Smooth muscle cell of the brain vasculature (primary cell): ENCODE data around the gene FN1.

Experiments used
- DNase-seq: peaks from one replicate; pipeline ENCODE4 v3.0.0-alpha.2; 2012; ENCODE audit warnings: low read depth, low spot score

Gene FN1

GRCh38 chr2:215435870-215436704, at the start of gene FN1:
Gene FN1 (minus strand): TSS chr2:215436068. CDS start chr2:215435802, 266 bp downstream.
- DNase-seq, result peak; percentile 95

GRCh38 chr2:215485032-215485431, 49.2 kb upstream of the FN1 start:
- DNase-seq, result no peak

GRCh38 chr2:215484570-215484969, 48.7 kb upstream of the FN1 start:
- DNase-seq, result no peak

GRCh38 chr2:215483431-215483830, 47.6 kb upstream of the FN1 start:
- DNase-seq, result no peak

GRCh38 chr2:215479536-215480240, 43.8 kb upstream of the FN1 start:
- no peak for DNase-seq

GRCh38 chr2:215479121-215479520, 43.3 kb upstream of the FN1 start:
- DNase-seq, result no peak

GRCh38 chr2:215476424-215476823, 40.6 kb upstream of the FN1 start:
- DNase-seq, result no peak

GRCh38 chr2:215466097-215466909, 30.4 kb upstream of the FN1 start:
- no peak for DNase-seq

- no peak for DNase-seq
These were observed 29.4 kb upstream of the FN1 start for GRCh38 chr2:215465256-215465655.

GRCh38 chr2:215461836-215462532, 26.1 kb upstream of the FN1 start:
- DNase-seq, result no peak

- peak; percentile 51 for DNase-seq
These were observed 25.0 kb upstream of the FN1 start for GRCh38 chr2:215460682-215461382.

- DNase-seq, result no peak
These were observed 20.1 kb upstream of the FN1 start for GRCh38 chr2:215455958-215456357.

GRCh38 chr2:215454519-215455246, 18.8 kb upstream of the FN1 start:
- DNase-seq, result no peak

GRCh38 chr2:215452725-215453124, 16.9 kb upstream of the FN1 start:
- no peak for DNase-seq

GRCh38 chr2:215451012-215451756, 15.3 kb upstream of the FN1 start:
- no peak for DNase-seq

- DNase-seq, result no peak
These were observed 14.5 kb upstream of the FN1 start for GRCh38 chr2:215450188-215451011.

- DNase-seq, result no peak
These were observed 11.8 kb upstream of the FN1 start for GRCh38 chr2:215447673-215448081.

GRCh38 chr2:215447056-215447455, 11.2 kb upstream of the FN1 start:
- DNase-seq, result no peak

GRCh38 chr2:215442401-215442787, 6.5 kb upstream of the FN1 start:
- no peak for DNase-seq
